Activated T-helper 1 cell treated with Interleukin-2 at 50 U/mL for 16 hours (primary cell): ENCODE measurements around the gene ANXA10.
"Not testable (repeated sequence)": the region's sequence is repeated elsewhere in the genome, so short reads cannot be mapped to it uniquely, and the experiment has no call there.

Source experiments
- DNase-seq: peaks from one replicate; pipeline ENCODE4 v3.0.0-alpha.2; 2020; ENCODE audit warnings: low read depth

ANXA10 gene

DNA sequence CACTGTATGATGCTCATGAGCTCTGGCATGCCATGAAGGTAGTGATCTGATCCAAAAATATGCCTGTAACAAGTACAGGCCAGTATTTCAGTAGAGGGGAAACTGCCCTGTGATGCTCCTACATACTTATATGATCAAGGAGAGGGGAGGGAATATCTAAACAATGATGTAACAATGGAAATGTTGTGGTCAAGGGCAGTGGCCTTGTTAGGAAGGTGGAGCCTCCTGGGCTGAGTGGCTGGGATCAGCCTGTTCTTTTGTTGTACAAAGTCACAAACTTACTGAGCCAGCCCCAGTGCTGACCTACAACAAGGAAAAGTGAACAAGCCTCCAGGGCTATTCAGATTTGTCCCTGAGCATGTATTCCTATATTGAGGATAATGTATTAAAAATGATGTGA is 70.3 kb downstream of the ANXA10 start:
- DNase-seq: no peak

DNA sequence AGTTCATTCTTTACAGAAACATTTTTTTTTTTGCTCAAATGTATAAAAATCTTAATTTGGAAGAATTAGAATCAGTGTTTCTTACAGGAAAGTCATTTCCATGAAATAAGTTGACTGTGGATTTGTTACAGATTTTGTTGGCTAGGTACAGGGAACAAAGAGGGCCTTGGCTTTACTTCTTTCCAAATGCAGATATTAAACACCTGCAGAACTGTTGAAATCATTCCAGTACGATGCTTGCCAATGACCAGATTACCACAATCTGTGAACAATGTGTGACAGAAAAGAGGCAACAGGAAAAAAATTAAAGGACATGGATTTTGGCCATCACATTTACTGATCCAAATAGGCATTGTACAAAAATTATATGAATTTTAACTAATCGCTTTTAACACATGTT is 70.8 kb downstream of the ANXA10 start:
- DNase-seq: no peak

DNA sequence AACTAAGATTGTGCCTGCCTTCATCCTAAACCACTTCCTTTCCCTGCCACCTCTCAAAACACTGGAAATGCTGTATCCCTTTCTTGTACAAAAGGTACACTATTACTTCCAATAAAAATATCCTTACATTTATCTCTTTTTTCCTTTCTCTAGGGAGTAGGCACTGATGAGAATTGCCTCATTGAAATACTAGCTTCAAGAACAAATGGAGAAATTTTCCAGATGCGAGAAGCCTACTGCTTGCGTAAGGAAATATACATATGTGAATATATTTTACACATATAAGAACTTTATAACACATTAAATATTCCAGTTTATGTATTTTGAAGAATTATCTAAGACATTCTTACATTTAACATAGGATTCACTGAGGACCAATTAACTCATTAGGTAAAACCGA is 71.7 kb downstream of the ANXA10 start:
- no peak for DNase-seq

DNA sequence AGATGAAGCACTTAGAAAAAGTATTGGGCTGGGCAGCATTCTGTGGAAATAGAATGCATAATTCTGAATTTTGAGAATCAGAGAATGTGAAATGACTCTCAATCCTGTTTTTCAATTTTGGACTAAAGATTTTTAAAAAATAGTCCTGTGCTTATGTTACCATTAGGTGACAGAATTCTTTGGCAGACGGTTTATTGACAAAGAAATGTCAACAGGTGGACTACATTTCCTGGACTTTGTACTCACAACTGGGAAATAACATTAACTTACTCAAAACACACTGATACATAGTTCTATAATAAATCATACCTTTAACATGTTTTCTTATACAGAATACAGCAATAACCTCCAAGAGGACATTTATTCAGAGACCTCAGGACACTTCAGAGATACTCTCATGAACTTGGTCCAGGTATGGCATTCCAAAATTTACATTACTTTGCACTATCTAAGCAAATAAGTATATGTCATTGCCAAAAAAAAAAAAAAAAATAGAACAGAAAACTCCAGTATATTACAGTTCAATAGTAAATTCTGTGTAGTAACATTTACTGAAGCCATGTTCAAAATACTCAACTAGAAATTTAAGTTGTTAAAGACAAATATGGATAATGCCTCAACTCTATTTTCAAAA is 72.7 kb downstream of the ANXA10 start:
- DNase-seq: no peak

DNA sequence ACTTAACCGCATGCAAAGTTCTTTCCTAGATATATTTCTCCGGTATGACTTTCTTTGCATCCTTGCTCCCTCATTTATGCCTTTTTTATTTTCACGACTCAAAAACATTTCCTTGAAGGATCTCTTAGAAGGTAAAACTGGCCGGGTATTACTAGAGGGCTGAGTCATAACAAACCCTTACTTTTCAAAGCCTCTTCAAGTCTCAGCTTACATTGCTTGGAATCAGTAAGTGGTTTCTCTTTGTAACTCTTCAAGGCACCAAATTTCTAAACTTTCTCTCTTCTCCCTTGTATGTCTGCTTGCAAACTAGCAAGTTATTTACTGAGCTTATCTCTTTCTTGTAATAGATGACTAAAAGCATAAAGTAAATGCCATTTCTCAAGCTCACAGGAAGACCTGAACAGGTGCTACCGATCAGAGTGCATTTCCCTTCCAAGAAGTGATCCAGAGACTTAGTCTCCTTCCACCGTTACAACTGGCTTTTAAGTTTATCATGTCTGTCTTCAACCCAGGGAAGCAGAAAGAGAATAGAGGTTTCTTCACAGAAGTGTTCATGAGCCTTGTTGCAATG is 75.5 kb downstream of the ANXA10 start:
- DNase-seq: no peak

DNA sequence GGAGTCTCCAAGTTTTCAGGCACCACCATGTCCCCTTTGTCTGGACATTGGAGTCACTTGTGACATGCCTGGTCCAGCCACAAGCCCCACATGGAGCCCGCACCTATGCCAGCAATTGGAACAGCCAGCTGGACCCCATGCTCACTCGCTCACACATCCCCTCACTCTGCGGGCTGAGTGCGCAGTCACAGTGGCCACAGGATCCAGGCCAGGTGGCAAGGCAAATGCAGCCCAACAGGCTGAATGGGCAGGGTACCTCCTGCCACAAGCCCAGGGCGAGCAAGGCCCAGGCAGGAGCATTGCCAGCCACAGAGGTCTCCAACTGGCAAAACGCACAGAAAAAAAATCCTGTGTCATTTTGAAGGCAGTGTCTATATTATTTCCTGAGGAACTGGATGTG is 82.0 kb downstream of the ANXA10 start:
- no peak for DNase-seq

DNA sequence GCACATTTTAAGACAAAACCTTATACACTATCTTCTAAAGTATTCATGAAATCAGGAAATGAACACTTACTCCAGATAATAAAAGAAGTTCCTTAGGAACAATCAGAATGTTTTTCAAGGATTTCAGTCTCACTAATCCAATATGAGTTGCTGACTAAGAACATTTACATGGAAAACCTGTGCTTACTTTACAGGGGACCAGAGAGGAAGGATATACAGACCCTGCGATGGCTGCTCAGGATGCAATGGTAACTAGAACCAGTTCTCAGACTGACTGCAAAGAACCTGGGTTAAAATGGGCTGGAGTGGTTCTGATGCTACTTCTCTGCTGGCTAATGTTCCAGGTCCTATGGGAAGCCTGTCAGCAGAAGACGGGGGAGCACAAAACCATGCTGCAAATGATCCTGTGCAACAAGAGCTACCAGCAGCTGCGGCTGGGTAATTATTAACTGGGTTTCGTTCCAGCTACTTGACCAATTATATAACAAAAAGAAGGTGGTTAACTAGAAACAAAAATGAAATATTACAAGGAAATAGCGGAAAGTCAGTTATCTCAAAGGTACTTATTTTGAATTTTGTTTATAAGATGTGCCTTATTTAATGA is 85.3 kb downstream of the ANXA10 start:
- DNase-seq: no peak

DNA sequence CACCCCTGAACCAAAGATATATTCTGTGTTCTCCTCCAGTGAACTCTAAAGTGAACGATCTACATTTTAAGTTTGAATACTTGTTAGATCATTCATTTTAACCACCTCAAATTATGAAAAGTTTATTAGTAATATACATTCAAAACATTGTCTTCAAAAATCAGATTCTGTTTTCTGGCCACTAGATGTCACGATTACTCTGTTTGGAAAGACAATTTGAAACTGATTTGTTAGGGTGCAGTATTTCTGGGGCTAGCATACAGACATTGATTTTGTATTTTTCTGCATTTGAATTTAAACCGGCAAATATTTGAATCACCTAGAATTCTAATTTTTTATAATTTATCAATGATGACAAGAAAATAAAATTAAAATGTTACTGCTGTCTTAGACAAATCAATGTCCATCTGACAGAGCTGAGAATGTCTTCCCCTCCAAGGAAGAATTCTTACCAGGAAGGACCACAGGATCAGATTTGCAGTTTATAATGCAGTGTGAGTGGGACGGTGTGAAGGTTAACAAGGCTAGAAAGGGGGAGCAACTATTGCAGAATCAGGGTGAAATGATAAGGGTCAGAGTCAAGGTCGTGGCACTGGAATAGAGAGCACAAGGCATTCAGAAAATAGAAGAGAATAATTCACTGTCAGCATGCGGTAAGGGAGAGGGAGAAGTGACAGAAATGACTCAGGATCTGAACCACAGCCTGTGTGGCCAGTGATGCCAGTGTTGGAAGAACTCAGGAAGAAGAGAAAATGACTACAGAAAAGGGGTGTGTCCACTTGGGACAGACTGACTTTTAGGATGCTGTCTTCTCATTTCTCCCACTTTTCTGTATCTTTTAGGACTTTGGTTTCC is 91.6 kb downstream of the ANXA10 start:
- no peak for DNase-seq

DNA sequence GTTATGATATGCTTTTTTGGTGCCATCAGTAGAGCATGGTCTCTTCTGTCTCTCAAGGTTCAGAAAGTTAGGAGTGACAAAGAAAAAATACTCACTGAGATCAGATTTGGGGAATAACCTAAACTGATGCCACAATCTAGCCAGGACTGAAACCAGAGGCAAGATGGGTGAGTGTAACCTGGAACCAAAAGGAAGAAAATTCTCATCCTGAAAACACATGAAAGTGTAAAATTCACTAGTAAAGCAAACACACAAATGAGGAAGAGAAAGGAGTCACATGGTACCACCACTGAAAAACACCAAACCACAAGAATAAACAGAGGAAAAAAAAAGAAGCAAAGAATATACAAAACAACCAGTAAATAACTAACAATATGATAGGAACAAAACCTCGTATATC is 96.4 kb downstream of the ANXA10 start:
- DNase-seq: no peak

DNA sequence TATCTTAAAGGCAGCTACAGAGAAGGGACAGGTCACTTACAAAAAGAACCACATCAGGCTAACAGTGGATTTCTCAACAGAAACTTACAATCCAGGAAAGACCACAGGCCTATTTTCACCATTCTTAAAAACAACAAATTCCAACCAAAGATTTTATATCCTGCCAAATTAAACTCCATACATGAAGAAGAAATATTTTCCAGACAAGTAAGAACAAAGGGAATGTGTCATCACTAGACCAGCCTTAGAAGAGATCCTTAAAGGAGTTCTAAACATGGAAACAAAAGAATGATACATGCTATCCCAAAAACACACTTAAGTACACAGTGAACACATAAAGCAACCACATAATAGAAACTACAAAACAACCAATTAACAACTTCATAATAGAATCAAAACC is 105.6 kb downstream of the ANXA10 start:
- no peak for DNase-seq

DNA sequence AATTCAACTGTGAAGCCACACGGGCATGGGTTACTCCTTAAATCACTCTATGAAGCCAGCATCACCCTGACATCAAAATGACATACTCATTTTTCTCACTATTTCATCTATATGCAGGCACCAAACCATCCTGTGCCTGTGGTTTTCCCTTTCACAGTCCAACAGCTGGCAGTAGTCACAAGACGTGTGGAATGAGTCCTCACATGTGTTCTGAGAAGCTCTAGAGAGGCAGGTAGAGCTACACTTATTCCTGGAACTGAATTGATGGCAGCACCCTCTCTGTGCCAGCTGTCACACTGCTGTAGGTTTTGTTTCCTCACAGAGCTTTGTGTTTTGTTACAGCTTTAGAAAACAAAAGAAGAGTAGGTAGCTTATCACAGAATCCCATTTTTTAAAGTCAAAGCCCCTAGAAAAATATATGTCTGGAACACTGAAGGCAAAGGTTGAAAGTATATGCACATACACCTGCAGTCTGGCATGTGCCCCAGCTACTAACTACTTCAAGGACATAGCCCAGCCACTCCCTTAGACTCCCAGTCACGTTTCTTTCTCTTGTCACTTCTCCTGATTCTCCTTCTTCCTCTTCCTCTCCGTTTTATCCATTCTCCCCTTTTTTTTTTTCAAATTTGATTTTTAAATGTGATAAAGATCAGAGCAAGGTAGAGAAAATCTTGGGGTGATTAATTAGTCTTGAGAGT is 107.1 kb downstream of the ANXA10 start:
- DNase-seq: no peak

DNA sequence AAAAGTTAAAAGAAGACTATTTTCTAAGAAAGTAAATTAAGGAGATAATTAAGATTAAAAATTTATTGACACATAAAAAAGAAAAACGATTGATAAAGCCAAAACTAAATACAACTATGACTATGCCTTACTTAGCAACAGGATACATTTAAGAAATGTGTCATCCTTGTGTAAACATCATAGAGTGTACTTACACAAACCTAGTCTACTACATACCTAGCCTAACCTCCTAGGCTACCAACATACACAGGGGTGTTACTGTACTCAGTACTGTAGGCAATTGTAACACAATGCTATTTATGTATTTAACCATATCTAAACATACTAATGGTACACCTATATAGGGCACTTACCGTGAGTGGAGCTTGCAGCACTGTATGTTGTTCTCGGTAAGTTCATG is 108.3 kb downstream of the ANXA10 start:
- DNase-seq: no peak

DNA sequence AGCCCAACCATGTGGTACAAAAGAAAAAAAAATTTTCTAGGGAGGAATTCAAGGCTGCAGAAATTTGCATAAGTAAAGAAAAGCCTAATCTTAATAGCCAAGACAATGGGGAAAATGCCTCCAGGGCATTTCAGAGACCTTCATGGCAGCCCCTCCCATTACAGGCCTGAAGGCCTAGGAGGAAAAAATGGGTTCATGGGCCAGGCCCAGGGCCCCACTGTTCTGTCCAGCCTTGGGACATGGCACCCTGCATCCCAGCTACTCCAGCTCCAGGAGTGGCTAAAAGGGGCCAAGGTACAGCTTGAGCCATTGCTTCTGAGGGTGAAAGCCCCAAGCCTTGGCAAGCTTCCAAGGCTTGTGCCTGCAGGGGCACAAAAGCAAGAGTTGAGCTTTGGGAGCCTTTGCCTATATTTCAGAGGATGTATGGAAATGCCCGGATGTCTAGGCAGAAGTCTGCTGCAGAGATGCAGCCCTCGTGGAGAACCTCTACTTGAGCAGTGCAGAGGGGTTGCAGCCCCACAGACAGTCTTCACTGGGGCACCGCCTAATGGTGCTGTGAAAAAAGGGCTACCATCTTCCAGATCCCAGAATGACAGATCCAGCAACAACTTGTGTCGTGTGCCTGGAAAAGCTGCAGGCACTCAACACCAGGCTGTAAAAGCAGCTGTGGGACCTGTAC is 111.0 kb downstream of the ANXA10 start:
- no peak for DNase-seq

DNA sequence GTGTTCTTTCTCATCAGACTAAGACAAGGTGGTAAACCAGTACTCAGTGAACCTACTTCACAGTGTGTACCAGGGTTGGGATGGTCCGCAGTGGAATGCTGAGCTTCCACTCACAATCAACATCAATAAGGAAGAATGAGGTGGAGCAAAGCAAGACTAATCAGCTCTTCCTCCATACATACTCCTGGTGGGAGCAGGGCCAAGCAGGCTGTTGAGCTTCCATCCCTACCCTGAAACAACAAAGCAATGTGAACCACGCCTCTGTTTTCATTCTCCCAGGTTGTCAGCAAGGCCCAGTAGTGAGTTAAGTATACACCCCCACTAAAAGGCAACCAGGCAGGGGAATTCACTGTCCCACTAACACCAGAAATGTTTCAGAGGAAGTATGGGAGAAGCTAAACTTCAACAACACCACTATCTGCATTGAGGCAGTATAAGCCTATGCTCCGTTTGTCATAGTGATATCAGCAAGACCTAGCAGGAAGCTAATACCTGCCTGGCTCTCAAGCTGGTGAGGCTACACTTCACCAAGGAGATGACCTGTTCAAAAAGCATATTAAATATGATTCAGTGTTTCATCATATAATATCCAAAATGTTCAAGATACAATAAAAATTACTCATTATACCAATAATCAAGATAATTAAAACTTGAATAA is 116.7 kb downstream of the ANXA10 start:
- no peak for DNase-seq

DNA sequence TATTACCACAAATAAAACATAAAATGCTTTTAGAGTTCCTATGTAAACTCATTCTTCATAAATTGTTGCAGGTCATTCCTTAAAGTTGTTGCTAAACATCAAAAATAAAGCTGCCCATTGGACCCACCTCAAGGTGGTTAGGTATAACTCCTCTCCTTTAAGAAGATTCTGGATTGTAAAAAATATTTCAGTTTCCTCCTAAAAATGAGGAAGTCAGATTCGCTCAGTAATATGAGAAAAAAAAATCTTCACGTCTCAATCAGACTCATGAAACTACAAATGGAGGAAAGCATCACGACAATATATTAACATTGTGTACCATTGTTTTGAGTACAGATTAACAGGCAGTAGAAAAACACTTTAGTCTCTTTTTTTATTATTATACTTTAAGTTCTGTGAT is 120.3 kb downstream of the ANXA10 start:
- DNase-seq: no peak

DNA sequence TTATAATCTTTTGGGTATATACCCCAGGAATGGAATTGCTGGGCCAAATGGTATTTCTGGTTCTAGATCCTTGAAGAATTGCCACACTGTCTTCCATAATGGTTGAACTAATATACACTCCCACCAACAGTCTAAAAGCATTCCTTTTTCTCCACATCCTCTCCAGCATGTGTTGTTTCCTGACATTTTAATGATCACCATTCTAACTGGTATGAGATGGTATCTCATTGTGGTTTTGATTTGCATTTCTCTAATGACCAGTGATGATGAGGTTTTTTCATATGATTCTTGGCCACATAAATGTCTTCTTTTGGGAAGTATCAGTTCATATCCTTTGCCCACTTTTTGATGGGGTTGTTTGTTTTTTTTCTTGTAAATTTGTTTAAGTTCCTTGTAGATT is 121.2 kb downstream of the ANXA10 start:
- not testable (repeated sequence) for DNase-seq

DNA sequence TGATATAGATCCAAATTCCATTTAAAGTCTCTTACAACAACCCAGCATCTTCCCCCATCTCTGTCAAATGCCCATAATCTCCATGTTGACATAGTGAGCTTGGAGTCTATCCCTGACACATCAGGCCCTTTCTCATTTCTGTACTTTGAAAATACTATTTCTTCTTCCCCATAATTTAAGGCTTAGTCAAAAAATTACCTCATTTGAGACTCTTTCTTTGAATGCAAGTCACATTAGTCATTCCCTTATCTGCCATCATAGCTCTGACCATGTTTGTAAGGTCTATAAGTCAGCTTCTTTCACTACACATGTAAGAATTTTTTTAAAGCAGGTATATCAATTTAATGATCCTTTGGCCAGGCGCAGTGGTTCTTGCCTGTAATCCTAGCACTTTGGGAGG is 126.3 kb downstream of the ANXA10 start:
- DNase-seq: no peak

DNA sequence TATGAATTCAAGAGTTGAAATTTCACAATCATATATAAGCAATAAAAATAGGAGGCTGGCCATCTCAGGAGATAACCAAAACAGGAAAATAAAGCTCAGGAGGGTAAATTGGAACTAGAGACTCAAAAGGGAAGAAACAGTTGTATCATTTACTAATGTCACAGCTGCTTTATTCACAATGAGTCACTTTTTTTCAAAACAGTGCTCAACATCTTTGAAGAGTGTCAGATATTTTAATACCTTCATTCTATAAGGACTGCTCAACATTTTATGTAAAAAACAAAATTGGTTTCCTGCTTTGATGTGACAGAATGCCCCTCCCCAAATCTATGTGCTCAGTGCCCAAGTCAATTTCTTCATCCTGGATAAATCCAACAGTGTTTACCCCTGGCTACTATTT is 128.6 kb downstream of the ANXA10 start:
- no peak for DNase-seq

DNA sequence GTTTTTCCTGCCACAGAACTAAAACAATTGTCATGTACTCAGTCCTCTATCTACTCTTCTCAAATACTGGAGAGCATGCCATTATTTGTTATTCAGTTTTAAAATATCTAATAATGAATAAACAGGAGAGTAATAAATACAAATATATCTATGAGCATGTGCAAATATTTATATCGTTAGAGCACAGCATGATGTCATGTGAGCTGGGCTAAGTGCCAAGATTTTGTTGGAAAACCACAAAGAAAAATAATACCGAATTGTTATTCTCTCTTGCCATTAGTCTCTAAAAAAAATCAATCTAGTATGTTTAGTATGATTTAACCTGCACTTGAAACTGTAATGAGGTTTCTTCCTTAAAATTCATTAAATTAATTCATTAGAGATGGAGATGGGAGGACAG is 129.0 kb downstream of the ANXA10 start:
- DNase-seq: no peak
